Body of pancreas (tissue), 4 donors: Measurements from ENCODE around the gene ERBB4. TPM values are rescaled to one million over a fixed set of nuclear protein-coding genes. Genes with fewer than 3 reads are reported as not detected.

Source experiments
- ATAC-seq: fragments of 150-250 bp; one replicate; pipeline ENCODE4 v1.9.1; 2016
- DNase-seq, 4 donors: peaks; one replicate each; pipeline ENCODE4 v3.0.0-alpha.2; 2019
- H3K27ac ChIP-seq, 4 donors: fragments of 200-600 bp; sonication (generic); 1 replicate in 3 of 4; 2 replicates in 1 of 4; pipeline versions ENCODE4 v1.5.1 to v1.6.1; 2016 to 2019; ENCODE audit warnings: mild to moderate bottlenecking in 1 of 4, mixed read lengths in 1 of 4, moderate library complexity in 1 of 4
- H3K27me3 ChIP-seq, 2 donors: fragments of 200-600 bp; sonication (generic); one replicate each; pipeline ENCODE4 v1.6.0; 2016; ENCODE audit warnings: mild to moderate bottlenecking in 1 of 2
- H3K36me3 ChIP-seq, 2 donors: fragments of 200-600 bp; sonication (generic); replicated peaks in 1 of 2; 2 replicates each; pipeline ENCODE4 v1.5.1; 2016; ENCODE audit warnings: low read depth in 2 of 2; ENCODE audit not compliant: insufficient read depth in 1 of 2
- H3K4me1 ChIP-seq: fragments of 200-600 bp; sonication (generic); one replicate; pipeline ENCODE4 v1.6.0; 2016
- H3K4me3 ChIP-seq, 2 donors: fragments of 200-600 bp; sonication (generic); 1 replicate in 1 of 2; 2 replicates in 1 of 2; pipeline ENCODE4 v1.5.1; 2016 to 2019
- H3K9me3 ChIP-seq, 3 donors: fragments of 200-600 bp; sonication (generic); 1 replicate in 2 of 3; 2 replicates in 1 of 3; pipeline ENCODE4 v1.5.1; 2016
- CTCF ChIP-seq, 7 experiments: fragments of 450-650 bp in 4 of 7; fragments of 200-600 bp in 3 of 7; sonication (generic) in 3 of 7; IDR thresholded peaks; one replicate each; pipeline ENCODE4 v1.5.1; 2016 to 2019; ENCODE audit warnings: antibody characterized with exemption in 7 of 7
- POLR2A ChIP-seq, 3 donors: fragments of 450-650 bp; IDR thresholded peaks; one replicate each; pipeline ENCODE4 v1.6.1; 2016; ENCODE audit warnings: antibody characterized with exemption in 3 of 3, mild to moderate bottlenecking in 2 of 3
- WGBS, 2 donors: methylation state at CpG; one replicate each; pipeline ENCODE4 v1.1.5; 2017; 5-methylcytosine and 5-hydroxymethylcytosine counted together
- intact Hi-C: fragments of 100-400 bp; cut with DNase I; formaldehyde crosslinking; loops from one replicate; pipeline ENCODE4 v1.15.1; 2023
- total RNA-seq, 2 donors: library from RNA; depleted of rRNA; stranded (reverse); fragments of >200 nt; gene quantifications; one replicate each; pipeline ENCODE4 v1.1.0, GENCODE V29; 2016

Gene ERBB4
- total RNA-seq, 2 donors from 2014 or later, result 1.6 to 4.4 TPM

- H3K36me3 ChIP-seq, result no peaks in the 10 kb centered on the region
- DNase-seq (no peak), ATAC-seq (no peak)
- H3K4me3 ChIP-seq, result no peak overlapping the region
- H3K9me3 ChIP-seq, result no peaks in the 10 kb centered on the region
- H3K4me1 ChIP-seq, result peaks cover 24% of the 10 kb centered on the region
- no peaks in the 10 kb centered on the region for H3K27me3 ChIP-seq
- H3K27ac ChIP-seq, result no peak overlapping the region
- WGBS, 2 donors, result 17 to 31% methylated on average over 1 of the region's 1 CpG
- TF ChIP-seq CTCF (IDR thresholded peaks at IDR 0.05) (no peak), POLR2A (IDR thresholded peaks at IDR 0.05) (no peak)
- intact Hi-C loops, result no loop called here
Measured at GRCh38 chr2:212284166-212284565, 254.4 kb downstream of the ERBB4 start.

- H3K36me3 ChIP-seq, result no peaks in the 10 kb centered on the region
- no peak overlapping the region for H3K4me3 ChIP-seq
- intact Hi-C loops, result no loop called here
- 15 to 28% methylated on average over 3 of the region's 3 CpGs for WGBS, 2 donors
- no peaks in the 10 kb centered on the region for H3K27me3 ChIP-seq
- H3K9me3 ChIP-seq, result no peaks in the 10 kb centered on the region
- no peak for ATAC-seq
- peaks cover 24% of the 10 kb centered on the region for H3K4me1 ChIP-seq
- H3K27ac ChIP-seq, result peak overlapping the region in 1 of 4 donors; percentile 13
- no peak for TF ChIP-seq POLR2A (IDR thresholded peaks at IDR 0.05)
- no peak for TF ChIP-seq CTCF (IDR thresholded peaks at IDR 0.05)
- DNase-seq, result no peak
Measured at GRCh38 chr2:212282671-212283261, 255.8 kb downstream of the ERBB4 start.

GRCh38 chr2:212276813-212277212 is 261.8 kb downstream of the ERBB4 start:
- no peaks in the 10 kb centered on the region for H3K36me3 ChIP-seq
- H3K4me3 ChIP-seq, result no peak overlapping the region
- no peaks in the 10 kb centered on the region for H3K4me1 ChIP-seq
- ATAC-seq (no peak), DNase-seq (no peak)
- no peaks in the 10 kb centered on the region for H3K27me3 ChIP-seq
- intact Hi-C loops, result no loop called here
- H3K27ac ChIP-seq, result no peak overlapping the region
- H3K9me3 ChIP-seq, result no peaks in the 10 kb centered on the region
- 37 to 61% methylated on average over 3 of the region's 3 CpGs for WGBS, 2 donors
- TF ChIP-seq CTCF (IDR thresholded peaks at IDR 0.05) (no peak), POLR2A (IDR thresholded peaks at IDR 0.05) (no peak)

GRCh38 chr2:212274215-212274614 is 264.4 kb downstream of the ERBB4 start:
- TF ChIP-seq CTCF (IDR thresholded peaks at IDR 0.05) (no peak), POLR2A (IDR thresholded peaks at IDR 0.05) (no peak)
- H3K9me3 ChIP-seq, result no peaks in the 10 kb centered on the region
- no peak for DNase-seq
- H3K36me3 ChIP-seq, result no peaks in the 10 kb centered on the region
- intact Hi-C loops, result no loop called here
- no peak for ATAC-seq
- 94% methylated on average over 2 of the region's 2 CpGs for WGBS, 2 donors
- H3K4me1 ChIP-seq, result no peaks in the 10 kb centered on the region
- H3K4me3 ChIP-seq, result no peak overlapping the region
- H3K27ac ChIP-seq, result no peak overlapping the region
- no peaks in the 10 kb centered on the region for H3K27me3 ChIP-seq

- 14% methylated on average over 3 of the region's 3 CpGs for WGBS, 2 donors
- ATAC-seq (no peak), DNase-seq (no peak)
- TF ChIP-seq CTCF (IDR thresholded peaks at IDR 0.05) (no peak), POLR2A (IDR thresholded peaks at IDR 0.05) (no peak)
- Histone ChIP-seq H3K9me3 (no peaks in the 10 kb centered on the region), H3K27ac (no peak overlapping the region), H3K36me3 (no peaks in the 10 kb centered on the region), H3K4me3 (no peak overlapping the region), H3K27me3 (no peaks in the 10 kb centered on the region), H3K4me1 (no peaks in the 10 kb centered on the region)
- intact Hi-C loops, result no loop called here
Measured at GRCh38 chr2:212271583-212271982, 267.0 kb downstream of the ERBB4 start.
